ENCODE data around the gene COL13A1.

- no peak for TF ChIP-seq JUND (IDR thresholded peaks at IDR 0.05; ENCODE audit: low read length)
- no peak for TF ChIP-seq RXRA (IDR thresholded peaks at IDR 0.05; ENCODE audit: insufficient read depth, low read depth, low read length)
- TF ChIP-seq CTCF (IDR thresholded peaks at IDR 0.05; ENCODE audit: control extremely low read depth in 1 of 3, insufficient read depth in 1 of 3, low read depth in 1 of 3, low read length in 3 of 3) = no peak
- no peak for TF ChIP-seq YY1 (IDR thresholded peaks at IDR 0.05; ENCODE audit: low read depth, low read length)
- TF ChIP-seq TCF12 (IDR thresholded peaks at IDR 0.05; ENCODE audit: low read depth, low read length) = no peak
- TF ChIP-seq KDM1A (IDR thresholded peaks at IDR 0.05; ENCODE audit: borderline replicate concordance, low read length) = no peak
- no peak for TF ChIP-seq RAD21 (IDR thresholded peaks at IDR 0.05 in 1 of 2, conservative IDR thresholded peaks at IDR 0.05 in 1 of 2; ENCODE audit: low read depth in 2 of 2, low read length in 2 of 2)
These were observed 179.0 kb downstream of the COL13A1 start for GRCh38 chr10:69980672-69981071.

Measured in H1 (cell line).